Testis (tissue), 3 donors: ENCODE data around the gene ZNF654. TPM values are rescaled to one million over a fixed set of nuclear protein-coding genes. Genes with fewer than 3 reads are reported as not detected.

Source experiments
- DNase-seq: peaks from one replicate; pipeline ENCODE4 v3.0.0-alpha.2; 2019
- H3K27ac ChIP-seq, 2 donors: fragments of 200-600 bp; sonication (generic); one replicate each; pipeline ENCODE4 v1.5.1; 2019
- H3K27me3 ChIP-seq: fragments of 200-600 bp; sonication (generic); one replicate; pipeline ENCODE4 v1.5.1; 2019
- H3K36me3 ChIP-seq: fragments of 200-600 bp; sonication (generic); one replicate; pipeline ENCODE4 v1.5.1; 2017; ENCODE audit warnings: low read depth; ENCODE audit errors: missing control alignments
- H3K4me1 ChIP-seq: fragments of 200-600 bp; sonication (generic); one replicate; pipeline ENCODE4 v1.5.1; 2019
- H3K4me3 ChIP-seq, 2 donors: fragments of 200-600 bp; sonication (generic); one replicate each; pipeline ENCODE4 v1.5.1; 2017 to 2019
- H3K9me3 ChIP-seq: fragments of 200-600 bp; sonication (generic); one replicate; pipeline ENCODE4 v1.5.1; 2017
- POLR2A ChIP-seq: fragments of 450-650 bp; IDR thresholded peaks from one replicate; pipeline ENCODE4 v1.6.1; 2017; ENCODE audit warnings: antibody characterized with exemption, mild to moderate bottlenecking, moderate library complexity
- WGBS, 2 donors: methylation state at CpG; one replicate each; pipeline ENCODE4 v1.1.5; 2018; 5-methylcytosine and 5-hydroxymethylcytosine counted together
- intact Hi-C: fragments of 100-400 bp; cut with DNase I; formaldehyde crosslinking; loops from one replicate; pipeline ENCODE4 v1.15.1; 2023; ENCODE audit warnings: low total_unique reads
- polyA plus RNA-seq: library from polyadenylated mRNA; stranded (reverse); fragments of 350-450 nt; fragmentation: Illumina TruSeq; extraction: RNeasy Lipid Tissue Mini Kit (QIAGEN cat#74804); gene quantifications from one replicate; pipeline ENCODE4 v1.2.3, GENCODE V29; 2014; ENCODE audit warnings: low read depth, low replicate concordance; ENCODE audit not compliant: insufficient read depth
- total RNA-seq, 2 donors: library from RNA; depleted of rRNA; stranded (reverse); fragments of >200 nt; gene quantifications; one replicate each; pipeline ENCODE4 v1.2.3, GENCODE V29; 2016
- TF ChIP-seq, protein P1 (sequence below), 3 experiments: fragments of 450-650 bp in 2 of 3; fragments of 200-600 bp in 1 of 3; sonication (generic) in 1 of 3; IDR thresholded peaks; one replicate each; pipeline ENCODE4 v1.5.1; 2016 to 2019; ENCODE audit warnings: antibody characterized with exemption in 3 of 3, mild to moderate bottlenecking in 2 of 3, moderate library complexity in 1 of 3

Gene ZNF654
- total and polyA plus RNA-seq, 3 donors from 2014 or later: 11.3 to 19.6 (median 17.0) TPM

DNA sequence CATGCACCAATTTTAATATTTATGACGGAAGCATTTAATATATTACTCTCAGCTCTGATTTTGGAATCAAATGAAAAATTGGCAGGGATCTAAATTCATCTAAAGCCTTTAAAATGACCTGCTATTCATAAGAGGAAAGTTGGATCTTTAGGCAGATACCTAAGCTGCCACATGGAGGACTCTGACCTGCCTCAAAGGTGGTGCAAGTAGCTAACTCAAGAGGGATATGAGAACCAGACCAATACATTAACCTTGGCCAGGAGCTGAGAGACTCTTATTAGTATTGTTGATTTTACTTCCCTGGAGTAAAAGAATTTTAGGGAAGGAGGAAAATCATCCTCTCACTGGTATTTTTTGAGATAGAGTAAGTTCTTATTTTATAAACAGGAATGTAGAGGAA is 17.7 kb downstream of the ZNF654 start:
- no peak for TF ChIP-seq POLR2A
- TF ChIP-seq, protein P1, sequence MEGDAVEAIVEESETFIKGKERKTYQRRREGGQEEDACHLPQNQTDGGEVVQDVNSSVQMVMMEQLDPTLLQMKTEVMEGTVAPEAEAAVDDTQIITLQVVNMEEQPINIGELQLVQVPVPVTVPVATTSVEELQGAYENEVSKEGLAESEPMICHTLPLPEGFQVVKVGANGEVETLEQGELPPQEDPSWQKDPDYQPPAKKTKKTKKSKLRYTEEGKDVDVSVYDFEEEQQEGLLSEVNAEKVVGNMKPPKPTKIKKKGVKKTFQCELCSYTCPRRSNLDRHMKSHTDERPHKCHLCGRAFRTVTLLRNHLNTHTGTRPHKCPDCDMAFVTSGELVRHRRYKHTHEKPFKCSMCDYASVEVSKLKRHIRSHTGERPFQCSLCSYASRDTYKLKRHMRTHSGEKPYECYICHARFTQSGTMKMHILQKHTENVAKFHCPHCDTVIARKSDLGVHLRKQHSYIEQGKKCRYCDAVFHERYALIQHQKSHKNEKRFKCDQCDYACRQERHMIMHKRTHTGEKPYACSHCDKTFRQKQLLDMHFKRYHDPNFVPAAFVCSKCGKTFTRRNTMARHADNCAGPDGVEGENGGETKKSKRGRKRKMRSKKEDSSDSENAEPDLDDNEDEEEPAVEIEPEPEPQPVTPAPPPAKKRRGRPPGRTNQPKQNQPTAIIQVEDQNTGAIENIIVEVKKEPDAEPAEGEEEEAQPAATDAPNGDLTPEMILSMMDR (IDR thresholded peaks at IDR 0.05): no peak
- no peaks in the 10 kb centered on the region for H3K27me3 ChIP-seq
- H3K36me3 ChIP-seq: no peaks in the 10 kb centered on the region
- H3K9me3 ChIP-seq: no peaks in the 10 kb centered on the region
- 94 to 97% methylated on average over 1 of the region's 1 CpG for WGBS, 2 donors
- intact Hi-C loops: no loop called here
- no peak overlapping the region for H3K4me3 ChIP-seq
- DNase-seq: no peak
- H3K4me1 ChIP-seq: no peaks in the 10 kb centered on the region
- no peak overlapping the region for H3K27ac ChIP-seq

DNA sequence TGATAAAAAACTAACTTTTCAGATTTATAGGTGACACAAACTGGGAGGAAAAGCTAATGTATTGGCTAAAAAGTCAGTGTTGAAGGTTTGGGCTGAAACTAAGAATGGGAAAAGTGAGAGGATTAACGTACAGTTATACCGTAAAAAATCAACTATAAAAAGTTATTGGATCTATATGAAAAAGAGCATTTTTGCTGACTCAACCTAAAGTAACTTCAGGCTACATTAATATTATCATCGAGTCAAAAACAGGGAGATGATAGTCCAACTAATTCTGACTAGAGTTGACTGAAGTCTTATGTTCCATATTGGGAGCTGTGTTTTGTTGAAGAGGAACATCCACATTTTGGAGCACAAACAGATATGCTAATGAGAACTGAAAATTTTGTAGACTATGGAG is 19.9 kb downstream of the ZNF654 start:
- Histone ChIP-seq H3K36me3 (no peaks in the 10 kb centered on the region), H3K4me1 (no peaks in the 10 kb centered on the region), H3K27me3 (no peaks in the 10 kb centered on the region), H3K4me3 (no peak overlapping the region), H3K9me3 (no peaks in the 10 kb centered on the region), H3K27ac (no peak overlapping the region)
- no peak for DNase-seq
- 92 to 95% methylated on average over 3 of the region's 3 CpGs for WGBS, 2 donors
- intact Hi-C loops: no loop called here
- TF ChIP-seq, protein P1 (IDR thresholded peaks at IDR 0.05): no peak
- TF ChIP-seq POLR2A: no peak

DNA sequence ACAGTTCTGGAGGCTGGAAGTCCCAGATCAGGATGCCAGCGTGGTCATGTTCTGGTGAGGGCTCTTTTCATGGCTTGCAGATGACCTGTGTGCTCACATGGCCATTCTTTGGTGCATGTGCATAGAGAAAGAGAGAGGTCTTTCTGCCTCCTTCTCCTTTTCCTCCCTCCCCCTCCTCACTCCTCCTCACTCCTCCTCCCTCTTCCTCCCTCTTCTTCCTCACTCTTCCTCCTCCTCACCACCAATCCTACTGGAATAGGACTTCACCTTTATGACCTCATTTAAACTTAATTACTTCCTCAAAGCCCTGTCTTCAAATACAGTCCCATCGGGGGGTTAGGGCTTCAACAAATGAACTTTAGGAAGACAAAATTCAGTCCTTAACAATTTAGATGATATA is 23.8 kb downstream of the ZNF654 start:
- intact Hi-C loops: no loop called here
- Histone ChIP-seq H3K4me1 (no peaks in the 10 kb centered on the region), H3K9me3 (no peaks in the 10 kb centered on the region), H3K36me3 (no peaks in the 10 kb centered on the region), H3K4me3 (no peak overlapping the region), H3K27ac (no peak overlapping the region), H3K27me3 (no peaks in the 10 kb centered on the region)
- TF ChIP-seq, protein P1 (IDR thresholded peaks at IDR 0.05): no peak
- WGBS, 2 donors: 79 to 87% methylated on average over 2 of the region's 2 CpGs
- DNase-seq: no peak

DNA sequence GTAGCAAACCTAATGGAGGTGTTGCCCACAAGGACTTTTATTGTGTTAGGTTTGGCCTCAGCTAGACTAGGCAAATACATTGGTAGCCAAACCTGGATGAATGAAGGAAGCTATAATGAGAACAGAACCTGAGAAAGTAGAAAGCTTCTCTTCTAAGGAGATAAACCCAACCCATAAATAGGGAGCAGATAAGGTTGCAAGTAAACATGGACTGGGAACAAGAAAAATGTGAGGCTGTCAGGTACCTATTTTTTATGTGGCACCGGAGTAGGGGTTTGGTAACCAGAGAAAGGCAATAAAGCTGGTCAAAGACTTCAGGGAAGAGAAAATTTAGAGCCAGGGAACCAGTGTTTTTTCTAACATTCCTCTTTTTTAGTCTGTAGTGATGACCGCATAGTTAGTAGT is 25.0 kb downstream of the ZNF654 start:
- no peaks in the 10 kb centered on the region for H3K36me3 ChIP-seq
- H3K9me3 ChIP-seq: no peaks in the 10 kb centered on the region
- DNase-seq: no peak
- intact Hi-C loops: no loop called here
- TF ChIP-seq, protein P1 (IDR thresholded peaks at IDR 0.05): no peak
- no peak for TF ChIP-seq POLR2A
- H3K4me3 ChIP-seq: no peak overlapping the region
- no peaks in the 10 kb centered on the region for H3K27me3 ChIP-seq
- no peak overlapping the region for H3K27ac ChIP-seq
- H3K4me1 ChIP-seq: no peaks in the 10 kb centered on the region
- WGBS, 2 donors: 74 to 81% methylated on average over 2 of the region's 2 CpGs

DNA sequence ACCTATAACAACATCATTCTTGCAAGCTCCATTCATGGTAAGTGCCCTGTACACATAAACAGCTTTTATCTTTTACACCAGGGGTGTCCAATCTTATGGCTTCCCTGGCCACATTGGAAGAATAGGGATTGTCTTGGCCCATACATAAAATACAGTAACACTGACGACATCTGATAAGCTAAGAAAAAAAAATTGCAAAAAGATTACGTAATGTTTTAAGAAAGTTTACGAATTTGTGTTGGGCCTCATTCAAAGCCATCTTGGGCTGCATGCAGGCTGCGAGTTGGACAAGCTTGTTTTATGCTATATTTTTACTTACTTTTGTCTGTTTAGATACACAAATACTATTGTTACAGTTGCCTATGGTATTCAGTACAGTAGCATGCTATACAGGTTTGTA is 31.6 kb downstream of the ZNF654 start:
- no peaks in the 10 kb centered on the region for H3K4me1 ChIP-seq
- no peaks in the 10 kb centered on the region for H3K9me3 ChIP-seq
- intact Hi-C loops: no loop called here
- TF ChIP-seq POLR2A: no peak
- TF ChIP-seq, protein P1 (IDR thresholded peaks at IDR 0.05): no peak
- WGBS, 2 donors: 71 to 80% methylated on average over 4 of the region's 4 CpGs
- no peaks in the 10 kb centered on the region for H3K27me3 ChIP-seq
- H3K27ac ChIP-seq: no peak overlapping the region
- DNase-seq: no peak
- H3K4me3 ChIP-seq: no peak overlapping the region
- H3K36me3 ChIP-seq: no peaks in the 10 kb centered on the region
